Measurements from ENCODE around the gene RNASE7.

RNASE7 gene

GRCh38 chr14:21071225-21072030, 29.3 kb downstream of the RNASE7 start (continued):
- TF ChIP-seq, protein P1, sequence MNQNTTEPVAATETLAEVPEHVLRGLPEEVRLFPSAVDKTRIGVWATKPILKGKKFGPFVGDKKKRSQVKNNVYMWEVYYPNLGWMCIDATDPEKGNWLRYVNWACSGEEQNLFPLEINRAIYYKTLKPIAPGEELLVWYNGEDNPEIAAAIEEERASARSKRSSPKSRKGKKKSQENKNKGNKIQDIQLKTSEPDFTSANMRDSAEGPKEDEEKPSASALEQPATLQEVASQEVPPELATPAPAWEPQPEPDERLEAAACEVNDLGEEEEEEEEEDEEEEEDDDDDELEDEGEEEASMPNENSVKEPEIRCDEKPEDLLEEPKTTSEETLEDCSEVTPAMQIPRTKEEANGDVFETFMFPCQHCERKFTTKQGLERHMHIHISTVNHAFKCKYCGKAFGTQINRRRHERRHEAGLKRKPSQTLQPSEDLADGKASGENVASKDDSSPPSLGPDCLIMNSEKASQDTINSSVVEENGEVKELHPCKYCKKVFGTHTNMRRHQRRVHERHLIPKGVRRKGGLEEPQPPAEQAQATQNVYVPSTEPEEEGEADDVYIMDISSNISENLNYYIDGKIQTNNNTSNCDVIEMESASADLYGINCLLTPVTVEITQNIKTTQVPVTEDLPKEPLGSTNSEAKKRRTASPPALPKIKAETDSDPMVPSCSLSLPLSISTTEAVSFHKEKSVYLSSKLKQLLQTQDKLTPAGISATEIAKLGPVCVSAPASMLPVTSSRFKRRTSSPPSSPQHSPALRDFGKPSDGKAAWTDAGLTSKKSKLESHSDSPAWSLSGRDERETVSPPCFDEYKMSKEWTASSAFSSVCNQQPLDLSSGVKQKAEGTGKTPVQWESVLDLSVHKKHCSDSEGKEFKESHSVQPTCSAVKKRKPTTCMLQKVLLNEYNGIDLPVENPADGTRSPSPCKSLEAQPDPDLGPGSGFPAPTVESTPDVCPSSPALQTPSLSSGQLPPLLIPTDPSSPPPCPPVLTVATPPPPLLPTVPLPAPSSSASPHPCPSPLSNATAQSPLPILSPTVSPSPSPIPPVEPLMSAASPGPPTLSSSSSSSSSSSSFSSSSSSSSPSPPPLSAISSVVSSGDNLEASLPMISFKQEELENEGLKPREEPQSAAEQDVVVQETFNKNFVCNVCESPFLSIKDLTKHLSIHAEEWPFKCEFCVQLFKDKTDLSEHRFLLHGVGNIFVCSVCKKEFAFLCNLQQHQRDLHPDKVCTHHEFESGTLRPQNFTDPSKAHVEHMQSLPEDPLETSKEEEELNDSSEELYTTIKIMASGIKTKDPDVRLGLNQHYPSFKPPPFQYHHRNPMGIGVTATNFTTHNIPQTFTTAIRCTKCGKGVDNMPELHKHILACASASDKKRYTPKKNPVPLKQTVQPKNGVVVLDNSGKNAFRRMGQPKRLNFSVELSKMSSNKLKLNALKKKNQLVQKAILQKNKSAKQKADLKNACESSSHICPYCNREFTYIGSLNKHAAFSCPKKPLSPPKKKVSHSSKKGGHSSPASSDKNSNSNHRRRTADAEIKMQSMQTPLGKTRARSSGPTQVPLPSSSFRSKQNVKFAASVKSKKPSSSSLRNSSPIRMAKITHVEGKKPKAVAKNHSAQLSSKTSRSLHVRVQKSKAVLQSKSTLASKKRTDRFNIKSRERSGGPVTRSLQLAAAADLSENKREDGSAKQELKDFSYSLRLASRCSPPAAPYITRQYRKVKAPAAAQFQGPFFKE (tag by site-specific recombination; IDR thresholded peaks at IDR 0.05; ENCODE audit: borderline replicate concordance) = no peak
- TF ChIP-seq ZNF621 (tag by site-specific recombination; IDR thresholded peaks at IDR 0.05) (no peak), ZFP69B (tag by site-specific recombination; IDR thresholded peaks at IDR 0.05) (peak; percentile 49; the same call in 1 of the 2 replicates), ZNF561 (tag by site-specific recombination; IDR thresholded peaks at IDR 0.05; ENCODE audit: borderline replicate concordance) (0 out of 2 replicates have a peak, but pooled peaks have one; percentile 53), ZBTB26 (tag by site-specific recombination; optimal IDR thresholded peaks at IDR 0.05) (peak; percentile 80), ZNF585B (tag by site-specific recombination; IDR thresholded peaks at IDR 0.05) (no peak), SCRT2 (tag by site-specific recombination; IDR thresholded peaks at IDR 0.05) (no peak), ZNF692 (tag by site-specific recombination; IDR thresholded peaks at IDR 0.05) (peak; percentile 71), ZNF830 (tag by site-specific recombination; IDR thresholded peaks at IDR 0.05; ENCODE audit: low read depth) (no peak), ZNF335 (tag by site-specific recombination; conservative IDR thresholded peaks at IDR 0.05) (no peak), ZNF324 (tag by site-specific recombination; IDR thresholded peaks at IDR 0.05) (no peak), ZNF426 (tag by site-specific recombination; IDR thresholded peaks at IDR 0.05) (no peak), ZNF132 (tag by site-specific recombination; IDR thresholded peaks at IDR 0.05; ENCODE audit: borderline replicate concordance) (no peak), ZNF518A (tag by site-specific recombination; conservative IDR thresholded peaks at IDR 0.05; ENCODE audit: low read depth) (no peak), ZNF146 (tag by site-specific recombination; IDR thresholded peaks at IDR 0.05) (peak; percentile 4; the same call in 1 of the 2 replicates), KLF10 (tag by site-specific recombination; IDR thresholded peaks at IDR 0.05) (no peak), ZNF664 (tag by site-specific recombination; IDR thresholded peaks at IDR 0.05) (no peak), YY2 (tag by site-specific recombination; IDR thresholded peaks at IDR 0.05) (no peak), YY1 (tag by site-specific recombination; IDR thresholded peaks at IDR 0.05) (peak; percentile 13; the same call in 1 of the 2 replicates), ZNF670 (tag by site-specific recombination; IDR thresholded peaks at IDR 0.05; ENCODE audit: low read depth) (no peak), ZNF707 (tag by site-specific recombination; IDR thresholded peaks at IDR 0.05) (no peak), ZNF514 (tag by site-specific recombination; IDR thresholded peaks at IDR 0.05) (no peak), ZNF521 (tag by site-specific recombination; IDR thresholded peaks at IDR 0.05) (no peak), ZNF157 (tag by site-specific recombination; IDR thresholded peaks at IDR 0.05) (no peak)
- TF ChIP-seq, protein P2, sequence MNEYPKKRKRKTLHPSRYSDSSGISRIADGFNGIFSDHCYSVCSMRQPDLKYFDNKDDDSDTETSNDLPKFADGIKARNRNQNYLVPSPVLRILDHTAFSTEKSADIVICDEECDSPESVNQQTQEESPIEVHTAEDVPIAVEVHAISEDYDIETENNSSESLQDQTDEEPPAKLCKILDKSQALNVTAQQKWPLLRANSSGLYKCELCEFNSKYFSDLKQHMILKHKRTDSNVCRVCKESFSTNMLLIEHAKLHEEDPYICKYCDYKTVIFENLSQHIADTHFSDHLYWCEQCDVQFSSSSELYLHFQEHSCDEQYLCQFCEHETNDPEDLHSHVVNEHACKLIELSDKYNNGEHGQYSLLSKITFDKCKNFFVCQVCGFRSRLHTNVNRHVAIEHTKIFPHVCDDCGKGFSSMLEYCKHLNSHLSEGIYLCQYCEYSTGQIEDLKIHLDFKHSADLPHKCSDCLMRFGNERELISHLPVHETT (tag by site-specific recombination; IDR thresholded peaks at IDR 0.05) = 0 out of 2 replicates have a peak, but pooled peaks have one; percentile 21

Data from HEK293 (cell line).